ENCODE measurements around the gene KRT27. TPM values are rescaled to one million over a fixed set of nuclear protein-coding genes. Genes with fewer than 3 reads are reported as not detected.
A peak's percentile ranks its signal among the peaks of the same experiment; 100 is the strongest.

Gene KRT27
- total and polyA plus RNA-seq, 9 donors = 0.14 to 0.18 TPM; not detected in 7

GRCh38 chr17:40730970-40731369 is 51.4 kb downstream of the KRT27 start:
- DNase-seq = peak; percentile 9
- no peak overlapping the region for H3K27ac ChIP-seq (ENCODE audit: low read length)
- H3K36me3 ChIP-seq (ENCODE audit: control insufficient read depth, insufficient read depth, low read length) = no peaks in the 10 kb centered on the region
- WGBS (ENCODE audit: insufficient coverage) = 70% methylated on average over 1 of the region's 1 CpG
- H3K9me3 ChIP-seq (replicated peaks; ENCODE audit: control insufficient read depth, low read depth, low read length) = no peaks in the 10 kb centered on the region
- no peaks in the 10 kb centered on the region for H3K4me1 ChIP-seq (ENCODE audit: control insufficient read depth, insufficient read depth, low read length)
- H3K4me3 ChIP-seq (ENCODE audit: low read length) = no peak overlapping the region
- peaks cover 3% of the 10 kb centered on the region for H3K27me3 ChIP-seq (ENCODE audit: control insufficient read depth, insufficient read depth, low read length)

GRCh38 chr17:40727447-40728231 is 54.7 kb downstream of the KRT27 start:
- no peaks in the 10 kb centered on the region for H3K4me1 ChIP-seq (ENCODE audit: control insufficient read depth, insufficient read depth, low read length)
- no peaks in the 10 kb centered on the region for H3K9me3 ChIP-seq (replicated peaks; ENCODE audit: control insufficient read depth, low read depth, low read length)
- H3K36me3 ChIP-seq (ENCODE audit: control insufficient read depth, insufficient read depth, low read length) = no peaks in the 10 kb centered on the region
- no CpG with 5 or more reads among the region's 8 CpGs for WGBS (ENCODE audit: insufficient coverage)
- H3K27ac ChIP-seq (ENCODE audit: low read length) = no peak overlapping the region
- peak; percentile 11 for DNase-seq
- H3K4me3 ChIP-seq (ENCODE audit: low read length) = no peak overlapping the region
- H3K27me3 ChIP-seq (ENCODE audit: control insufficient read depth, insufficient read depth, low read length) = peaks cover 3% of the 10 kb centered on the region

- peaks cover 3% of the 10 kb centered on the region for H3K27me3 ChIP-seq (ENCODE audit: control insufficient read depth, insufficient read depth, low read length)
- no peaks in the 10 kb centered on the region for H3K9me3 ChIP-seq (replicated peaks; ENCODE audit: control insufficient read depth, low read depth, low read length)
- DNase-seq = no peak
- no peaks in the 10 kb centered on the region for H3K4me1 ChIP-seq (ENCODE audit: control insufficient read depth, insufficient read depth, low read length)
- no peak overlapping the region for H3K4me3 ChIP-seq (ENCODE audit: low read length)
- no CpG with 5 or more reads among the region's 2 CpGs for WGBS (ENCODE audit: insufficient coverage)
- no peak overlapping the region for H3K27ac ChIP-seq (ENCODE audit: low read length)
- no peaks in the 10 kb centered on the region for H3K36me3 ChIP-seq (ENCODE audit: control insufficient read depth, insufficient read depth, low read length)
Measured at GRCh38 chr17:40726919-40727318, 55.4 kb downstream of the KRT27 start.

Other genes with a start within 250 kb of the KRT27 start
- 0.09 TPM for gene CCR7, start 217.1 kb downstream of the KRT27 start, total RNA-seq
- under 1 TPM; 0.17 to 0.35 (median 0.27) TPM for gene CCR7, start 217.1 kb downstream of the KRT27 start, polyA plus RNA-seq (ENCODE audit: insufficient read depth in 1 of 8, insufficient read length in 8 of 8, low replicate concordance in 1 of 8)
- 93.2 TPM for gene SMARCE1, start 134.7 kb downstream of the KRT27 start, total RNA-seq
- 100 to 1,000 TPM; 116 to 154 (median 124) TPM for gene SMARCE1, start 134.7 kb downstream of the KRT27 start, polyA plus RNA-seq (ENCODE audit: insufficient read depth in 1 of 8, insufficient read length in 8 of 8, low replicate concordance in 1 of 8)
- 1.3 TPM for gene KRT222, start 117.4 kb downstream of the KRT27 start, total RNA-seq
- gene KRT222, start 117.4 kb downstream of the KRT27 start, polyA plus RNA-seq (ENCODE audit: insufficient read depth in 1 of 8, insufficient read length in 8 of 8, low replicate concordance in 1 of 8) = under 1 TPM in 7 of 8 donors, not detected in 1; 0.04 to 0.59 (median 0.23) TPM
- not detected for gene KRT24, start 78.8 kb downstream of the KRT27 start, total RNA-seq
- gene KRT24, start 78.8 kb downstream of the KRT27 start, polyA plus RNA-seq (ENCODE audit: insufficient read depth in 1 of 8, insufficient read length in 8 of 8, low replicate concordance in 1 of 8) = under 1 TPM in 2 of 8 donors, not detected in 6; 0.21 to 0.24 TPM
- gene KRT25, start 27.2 kb downstream of the KRT27 start, total RNA-seq = 0.35 TPM
- under 1 TPM in 6 of 8 donors, not detected in 2; 0.13 to 0.64 (median 0.31) TPM for gene KRT25, start 27.2 kb downstream of the KRT27 start, polyA plus RNA-seq (ENCODE audit: insufficient read depth in 1 of 8, insufficient read length in 8 of 8, low replicate concordance in 1 of 8)
- gene KRT26, start 10.3 kb downstream of the KRT27 start, total RNA-seq = not detected
- under 1 TPM in 1 of 8 donors, not detected in 7; 0.12 TPM for gene KRT26, start 10.3 kb downstream of the KRT27 start, polyA plus RNA-seq (ENCODE audit: insufficient read depth in 1 of 8, insufficient read length in 8 of 8, low replicate concordance in 1 of 8)
- gene KRT28, start 17.4 kb upstream of the KRT27 start, total RNA-seq = not detected
- not detected for gene KRT28, start 17.4 kb upstream of the KRT27 start, polyA plus RNA-seq (ENCODE audit: insufficient read depth in 1 of 8, insufficient read length in 8 of 8, low replicate concordance in 1 of 8)
- gene KRT10, start 40.1 kb upstream of the KRT27 start, total RNA-seq = 11.6 TPM
- gene KRT10, start 40.1 kb upstream of the KRT27 start, polyA plus RNA-seq (ENCODE audit: insufficient read depth in 1 of 8, insufficient read length in 8 of 8, low replicate concordance in 1 of 8) = 100 to 1,000 TPM in 1 of 8 donors, 10 to 100 TPM in 7; 33.5 to 261 (median 47.3) TPM
- gene KRT12, start 84.7 kb upstream of the KRT27 start, total RNA-seq = not detected
- gene KRT12, start 84.7 kb upstream of the KRT27 start, polyA plus RNA-seq (ENCODE audit: insufficient read depth in 1 of 8, insufficient read length in 8 of 8, low replicate concordance in 1 of 8) = 1 to 10 TPM in 1 of 8 donors, under 1 TPM in 7; 0.14 to 1.2 (median 0.22) TPM
- not detected for gene KRT20, start 102.7 kb upstream of the KRT27 start, total RNA-seq
- under 1 TPM in 4 of 8 donors, not detected in 4; 0.13 to 0.59 (median 0.35) TPM for gene KRT20, start 102.7 kb upstream of the KRT27 start, polyA plus RNA-seq (ENCODE audit: insufficient read depth in 1 of 8, insufficient read length in 8 of 8, low replicate concordance in 1 of 8)
- 0.27 TPM for gene KRT23, start 155.1 kb upstream of the KRT27 start, total RNA-seq
- 1 to 10 TPM in 1 of 8 donors, under 1 TPM in 6, not detected in 1; 0.08 to 6.5 (median 0.22) TPM for gene KRT23, start 155.1 kb upstream of the KRT27 start, polyA plus RNA-seq (ENCODE audit: insufficient read depth in 1 of 8, insufficient read length in 8 of 8, low replicate concordance in 1 of 8)
- gene KRT39, start 184.4 kb upstream of the KRT27 start, total RNA-seq = 3.8 TPM
- 1 to 10 TPM; 2.1 to 8.1 (median 6.3) TPM for gene KRT39, start 184.4 kb upstream of the KRT27 start, polyA plus RNA-seq (ENCODE audit: insufficient read depth in 1 of 8, insufficient read length in 8 of 8, low replicate concordance in 1 of 8)
- 11.0 TPM for gene KRT40, start 201.8 kb upstream of the KRT27 start, total RNA-seq
- gene KRT40, start 201.8 kb upstream of the KRT27 start, polyA plus RNA-seq (ENCODE audit: insufficient read depth in 1 of 8, insufficient read length in 8 of 8, low replicate concordance in 1 of 8) = 10 to 100 TPM in 4 of 8 donors, 1 to 10 TPM in 4; 3.7 to 16.2 (median 10.1) TPM
- gene KRTAP3-3, start 211.6 kb upstream of the KRT27 start, total RNA-seq = not detected
- under 1 TPM in 1 of 8 donors, not detected in 7; 0.40 TPM for gene KRTAP3-3, start 211.6 kb upstream of the KRT27 start, polyA plus RNA-seq (ENCODE audit: insufficient read depth in 1 of 8, insufficient read length in 8 of 8, low replicate concordance in 1 of 8)
- 0.18 TPM for gene KRTAP3-2, start 217.4 kb upstream of the KRT27 start, total RNA-seq
- gene KRTAP3-2, start 217.4 kb upstream of the KRT27 start, polyA plus RNA-seq (ENCODE audit: insufficient read depth in 1 of 8, insufficient read length in 8 of 8, low replicate concordance in 1 of 8) = 1 to 10 TPM in 1 of 8 donors, under 1 TPM in 7; 0.25 to 1.6 (median 0.61) TPM
- gene KRTAP3-1, start 226.6 kb upstream of the KRT27 start, total RNA-seq = not detected
- gene KRTAP3-1, start 226.6 kb upstream of the KRT27 start, polyA plus RNA-seq (ENCODE audit: insufficient read depth in 1 of 8, insufficient read length in 8 of 8, low replicate concordance in 1 of 8) = not detected
- not detected for gene KRTAP1-5, start 244.7 kb upstream of the KRT27 start, total RNA-seq
- gene KRTAP1-5, start 244.7 kb upstream of the KRT27 start, polyA plus RNA-seq (ENCODE audit: insufficient read depth in 1 of 8, insufficient read length in 8 of 8, low replicate concordance in 1 of 8) = not detected
- not detected for gene KRTAP1-4, start 247.6 kb upstream of the KRT27 start, total RNA-seq
- gene KRTAP1-4, start 247.6 kb upstream of the KRT27 start, polyA plus RNA-seq (ENCODE audit: insufficient read depth in 1 of 8, insufficient read length in 8 of 8, low replicate concordance in 1 of 8) = not detected

Data from muscle of leg (tissue), 11 donors.